IMR-90 (cell line): Measurements from ENCODE around the gene TMEM37. TPM values are rescaled to one million over a fixed set of nuclear protein-coding genes. Genes with fewer than 3 reads are reported as not detected.

ENCODE experiments used
- ATAC-seq: fragments of 200-7000 bp; cut with Tn5 transposase; 2 replicates; pipeline ENCODE4 v1.9.1; 2020; ENCODE audit warnings: low read depth, mild to moderate bottlenecking, moderate library complexity
- BruUV-seq: library from RNA; stranded (reverse); fragments of 400-500 nt; replicated peaks from 2 replicates; lab custom pipeline; 2021; lab: Mats Ljungman, UMichigan
- CTCF ChIA-PET: fragments of 300-600 bp; formaldehyde crosslinking; extraction: SDS; loops from one replicate; lab custom pipeline; 2021; ENCODE audit warnings: antibody characterized with exemption; lab: Yijun Ruan, JAX
- POLR2A ChIA-PET: fragments of 300-600 bp; sonication (Branson Sonifier 250); formaldehyde crosslinking; loops from one replicate; lab custom pipeline; 2022; ENCODE audit warnings: antibody characterized with exemption; ENCODE audit not compliant: unreplicated experiment; lab: Charles Lee
- DNase-seq: peaks from one replicate; pipeline ENCODE4 v3.0.0; 2013
- H2AFZ ChIP-seq: replicated peaks from 2 replicates; pipeline ENCODE3; 2013; ENCODE audit warnings: low read length, mild to moderate bottlenecking; ENCODE audit not compliant: poor library complexity
- H2AK5ac ChIP-seq: 2 replicates; pipeline ENCODE4 v1.6.1; 2013; ENCODE audit warnings: low read depth, low read length, inconsistent platforms
- H2AK9ac ChIP-seq: replicated peaks from 2 replicates; pipeline ENCODE3; 2013; ENCODE audit warnings: mild to moderate bottlenecking, low read depth, low read length, moderate library complexity; ENCODE audit not compliant: poor library complexity
- H2BK120ac ChIP-seq: 2 replicates; pipeline ENCODE4 v1.6.1; 2013; ENCODE audit warnings: low read depth, low read length, inconsistent platforms
- H2BK15ac ChIP-seq: 3 replicates; pipeline ENCODE4 v1.6.1; 2013; ENCODE audit warnings: low read depth, low read length, inconsistent platforms
- H2BK20ac ChIP-seq: 2 replicates; pipeline ENCODE4 v1.6.1; 2013; ENCODE audit warnings: low read depth, mild to moderate bottlenecking, inconsistent platforms, low read length, moderate library complexity
- H2BK5ac ChIP-seq: 2 replicates; pipeline ENCODE4 v1.6.1; 2013; ENCODE audit warnings: mild to moderate bottlenecking, low read depth, low read length, inconsistent platforms; ENCODE audit not compliant: poor library complexity, severe bottlenecking
- H3K14ac ChIP-seq: replicated peaks from 2 replicates; pipeline ENCODE4 v1.6.1; 2013; ENCODE audit warnings: low read depth, low read length, inconsistent platforms
- H3K18ac ChIP-seq: 2 replicates; pipeline ENCODE4 v1.6.1; 2013; ENCODE audit warnings: low read depth, low read length, control low read depth
- H3K23ac ChIP-seq: 2 replicates; pipeline ENCODE4 v1.6.1; 2013; ENCODE audit warnings: low read depth, low read length, inconsistent platforms
- H3K27ac ChIP-seq: 2 replicates; pipeline ENCODE4 v1.5.1; 2013; ENCODE audit warnings: mild to moderate bottlenecking, control low read depth, low read length; ENCODE audit not compliant: insufficient read depth
- H3K27me3 ChIP-seq: 2 replicates; pipeline ENCODE4 v1.6.1; 2013; ENCODE audit warnings: low read length; ENCODE audit not compliant: control insufficient read depth, insufficient read depth
- H3K36me3 ChIP-seq: 2 replicates; pipeline ENCODE4 v1.6.1; 2013; ENCODE audit warnings: low read length, mixed read lengths; ENCODE audit not compliant: control insufficient read depth, insufficient read depth
- H3K4ac ChIP-seq: 2 replicates; pipeline ENCODE4 v1.6.1; 2013; ENCODE audit warnings: low read depth, low read length, inconsistent platforms
- H3K4me1 ChIP-seq: 2 replicates; pipeline ENCODE4 v1.6.1; 2013; ENCODE audit warnings: low read length, mixed read lengths; ENCODE audit not compliant: control insufficient read depth, insufficient read depth
- H3K4me2 ChIP-seq: 2 replicates; pipeline ENCODE4 v1.6.1; 2013; ENCODE audit warnings: low read depth, mild to moderate bottlenecking, control low read depth, low read length, moderate library complexity
- H3K4me3 ChIP-seq: 2 replicates; pipeline ENCODE4 v1.5.1; 2013; ENCODE audit warnings: low read depth, mild to moderate bottlenecking, control low read depth, low read length, moderate library complexity; ENCODE audit not compliant: insufficient read depth
- H3K56ac ChIP-seq: 2 replicates; pipeline ENCODE4 v1.6.1; 2013; ENCODE audit warnings: low read length, inconsistent platforms; ENCODE audit not compliant: insufficient read depth; ENCODE audit errors: extremely low read depth
- H3K79me1 ChIP-seq, 2 experiments: 2 replicates each; pipeline ENCODE4 v1.6.1; 2013; ENCODE audit warnings: low read length in 2 of 2, inconsistent platforms in 1 of 2, low read depth in 1 of 2
- H3K9ac ChIP-seq: 2 replicates; pipeline ENCODE4 v1.6.1; 2013; ENCODE audit warnings: low read depth, low read length, control low read depth
- H3K9me1 ChIP-seq: 2 replicates; pipeline ENCODE4 v1.6.1; 2013; ENCODE audit warnings: low read length, inconsistent platforms; ENCODE audit not compliant: insufficient read depth
- H3K9me3 ChIP-seq: 2 replicates; pipeline ENCODE4 v1.6.1; 2013; ENCODE audit warnings: low read length; ENCODE audit not compliant: control insufficient read depth, insufficient read depth
- H4K20me1 ChIP-seq: 2 replicates; pipeline ENCODE4 v1.6.1; 2013; ENCODE audit warnings: low read length, inconsistent platforms; ENCODE audit not compliant: insufficient read depth
- H4K5ac ChIP-seq: 2 replicates; pipeline ENCODE4 v1.6.1; 2013; ENCODE audit warnings: mild to moderate bottlenecking, low read depth, low read length, control low read depth
- H4K8ac ChIP-seq, 2 experiments: 2 replicates each; pipeline ENCODE4 v1.6.1; 2013; ENCODE audit warnings: low read depth in 2 of 2, low read length in 2 of 2, control low read depth in 1 of 2, inconsistent platforms in 1 of 2
- H4K91ac ChIP-seq: 2 replicates; pipeline ENCODE4 v1.6.1; 2013; ENCODE audit warnings: low read depth, low read length, inconsistent platforms; ENCODE audit not compliant: insufficient read depth
- BHLHE40 ChIP-seq: fragments of 150-350 bp; IDR thresholded peaks from 2 replicates; pipeline ENCODE4 v1.6.1; 2016; ENCODE audit warnings: mild to moderate bottlenecking, low read depth, low read length
- CHD1 ChIP-seq: IDR thresholded peaks from 2 replicates; pipeline ENCODE4 v1.6.1; 2012; ENCODE audit warnings: low read depth, low read length, improper control_type of control experiment
- MAFK ChIP-seq: IDR thresholded peaks from 2 replicates; pipeline ENCODE4 v1.6.1; 2012; ENCODE audit warnings: low read depth, low read length, improper control_type of control experiment
- MAZ ChIP-seq: IDR thresholded peaks from 2 replicates; pipeline ENCODE4 v1.6.1; 2012; ENCODE audit warnings: low read depth, mild to moderate bottlenecking, low read length, improper control_type of control experiment, moderate library complexity, borderline replicate concordance
- NFE2L2 ChIP-seq: fragments of 150-350 bp; IDR thresholded peaks from 2 replicates; pipeline ENCODE4 v1.6.1; 2016; ENCODE audit warnings: low read depth, mild to moderate bottlenecking, low read length
- RAD21 ChIP-seq: IDR thresholded peaks from 2 replicates; pipeline ENCODE4 v1.6.1; 2012; ENCODE audit warnings: low read length, improper control_type of control experiment
- RCOR1 ChIP-seq: IDR thresholded peaks from 2 replicates; pipeline ENCODE4 v1.6.1; 2012; ENCODE audit warnings: mild to moderate bottlenecking, low read length, improper control_type of control experiment; ENCODE audit not compliant: insufficient replicate concordance
- RFX5 ChIP-seq: IDR thresholded peaks from 2 replicates; pipeline ENCODE4 v1.8.0; 2012; ENCODE audit warnings: low read depth, mild to moderate bottlenecking, low read length, moderate library complexity
- SMC3 ChIP-seq: fragments of 150-350 bp; IDR thresholded peaks from 2 replicates; pipeline ENCODE4 v1.6.1; 2016; ENCODE audit warnings: low read depth, mild to moderate bottlenecking, antibody characterized with exemption, low read length, moderate library complexity
- WGBS, 2 experiments: methylation state at CpG; one replicate each; pipeline versions ENCODE4 v1.1.5 to v1.1.7; 2013; ENCODE audit warnings: missing lambda C conversion rate in 2 of 2; ENCODE audit not compliant: insufficient read length in 1 of 2; ENCODE audit errors: extremely low coverage in 2 of 2; 5-methylcytosine and 5-hydroxymethylcytosine counted together
- dilution Hi-C: fragments of 300-500 bp; cut with HindIII; formaldehyde crosslinking; loops from one replicate; pipeline ENCODE4 v1.14.3; 2018; ENCODE audit warnings: low sequenced_read_pairs; ENCODE audit not compliant: unreplicated experiment
- in situ Hi-C: fragments of 300-500 bp; cut with MboI; formaldehyde crosslinking; loops from 3 replicates; pipeline ENCODE4 v1.14.3; 2019; ENCODE audit warnings: low sequenced_read_pairs, inconsistent platforms, mixed read lengths
- intact Hi-C: fragments of 100-400 bp; cut with micrococcal nuclease; formaldehyde crosslinking; loops from 2 replicates; pipeline ENCODE4 v1.10.0; 2022
- polyA plus RNA-seq, 3 experiments: library from polyadenylated mRNA; depleted of rRNA; stranded (reverse); fragments of >200 nt; gene quantifications; 2 replicates each; pipeline ENCODE4 v1.2.3, GENCODE V29; 2012; ENCODE audit warnings: low replicate concordance in 1 of 3
- total RNA-seq: library from RNA; depleted of rRNA; stranded (reverse); fragments of >200 nt; gene quantifications from 2 replicates; pipeline ENCODE4 v1.2.3, GENCODE V29; 2012

TMEM37 gene
- total and polyA plus RNA-seq, 2 of the 4 experiments (the other 2 are of a cell fraction) = under 0.01 to 0.39 TPM

- no TSS peak for BruUV-seq
- Histone ChIP-seq H3K14ac (no peak overlapping the region), H2BK120ac (no peak overlapping the region), H2AFZ (no peak overlapping the region), H2AK9ac (no peak overlapping the region), H3K4me3 (no peak overlapping the region), H3K27me3 (peaks cover 51% of the 10 kb centered on the region), H3K9me1 (no peaks in the 10 kb centered on the region), H3K23ac (no peak overlapping the region), H3K36me3 (no peaks in the 10 kb centered on the region), H3K4ac (no peak overlapping the region), H3K56ac (no peak overlapping the region), H3K9ac (no peak overlapping the region), H4K5ac (no peak overlapping the region), H3K27ac (no peak overlapping the region), H3K9me3 (no peaks in the 10 kb centered on the region), H2AK5ac (no peak overlapping the region), H4K8ac (no peak overlapping the region), H3K79me1 (no peaks in the 10 kb centered on the region), H2BK5ac (no peak overlapping the region), H3K18ac (no peak overlapping the region), H2BK15ac (no peak overlapping the region), H4K91ac (no peak overlapping the region), H3K4me1 (no peaks in the 10 kb centered on the region), H3K4me2 (no peak overlapping the region; the same call in 1 of the 2 replicates), H2BK20ac (no peak overlapping the region), H4K20me1 (no peaks in the 10 kb centered on the region)
- DNase-seq (no peak), ATAC-seq (no peak)
- dilution Hi-C loops (no loop called here), intact Hi-C loops (no loop called here), in situ Hi-C loops (no loop called here)
- 0% methylated on average over 1 of the region's 12 CpGs; no CpG with 5 or more reads in 1 of the 2 experiments for WGBS, 2 experiments
- CTCF ChIA-PET = no interaction called here
- TF ChIP-seq MAZ (no peak), CHD1 (no peak), SMC3 (no peak), BHLHE40 (no peak), RAD21 (no peak), MAFK (no peak), RCOR1 (no peak), RFX5 (no peak), NFE2L2 (no peak)
- POLR2A ChIA-PET = no interaction called here
Observed at GRCh38 chr2:119426801-119427395, 4.8 kb upstream of the TMEM37 start.
